Stimulated activated CD4-positive, alpha-beta T cell treated with anti-CD3 and anti-CD28 coated beads, TNF-alpha, amount 100 ng/mL, for 48 hours (primary cell): ENCODE data around the gene NCAPH2.
"Not testable (repeated sequence)": the region's sequence is repeated elsewhere in the genome, so short reads cannot be mapped to it uniquely, and the experiment has no call there.

Experiments
- DNase-seq, 3 donors: peaks; one replicate each; pipeline ENCODE4 v3.0.0-alpha.2; 2020; ENCODE audit warnings: low read depth in 3 of 3

Gene NCAPH2

DNA sequence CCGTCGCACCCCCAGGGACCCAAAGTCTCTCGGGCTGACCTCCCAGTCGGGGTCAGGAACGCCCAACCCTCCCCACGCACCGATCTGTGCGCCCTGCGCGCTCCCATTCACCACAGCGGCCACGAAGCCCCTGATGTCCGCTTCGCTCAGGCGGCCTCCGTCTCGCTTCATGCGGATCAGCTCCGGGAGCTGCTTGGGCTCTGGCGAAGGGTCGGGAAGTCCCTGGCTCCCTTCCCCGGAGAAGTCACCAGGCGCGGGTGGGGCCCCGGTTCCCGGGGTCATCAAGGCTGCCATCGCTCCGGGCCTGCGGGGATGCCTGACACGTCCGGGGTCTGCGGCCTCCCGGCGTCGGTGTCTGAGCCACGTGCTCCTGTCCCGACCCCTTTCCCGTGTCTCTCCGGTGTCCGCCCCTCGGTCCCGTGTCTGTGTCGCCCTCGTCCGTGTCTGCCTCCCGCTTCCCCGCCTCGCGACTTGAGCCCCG is 21.4 kb downstream of the NCAPH2 start:
- no peak for DNase-seq

DNA sequence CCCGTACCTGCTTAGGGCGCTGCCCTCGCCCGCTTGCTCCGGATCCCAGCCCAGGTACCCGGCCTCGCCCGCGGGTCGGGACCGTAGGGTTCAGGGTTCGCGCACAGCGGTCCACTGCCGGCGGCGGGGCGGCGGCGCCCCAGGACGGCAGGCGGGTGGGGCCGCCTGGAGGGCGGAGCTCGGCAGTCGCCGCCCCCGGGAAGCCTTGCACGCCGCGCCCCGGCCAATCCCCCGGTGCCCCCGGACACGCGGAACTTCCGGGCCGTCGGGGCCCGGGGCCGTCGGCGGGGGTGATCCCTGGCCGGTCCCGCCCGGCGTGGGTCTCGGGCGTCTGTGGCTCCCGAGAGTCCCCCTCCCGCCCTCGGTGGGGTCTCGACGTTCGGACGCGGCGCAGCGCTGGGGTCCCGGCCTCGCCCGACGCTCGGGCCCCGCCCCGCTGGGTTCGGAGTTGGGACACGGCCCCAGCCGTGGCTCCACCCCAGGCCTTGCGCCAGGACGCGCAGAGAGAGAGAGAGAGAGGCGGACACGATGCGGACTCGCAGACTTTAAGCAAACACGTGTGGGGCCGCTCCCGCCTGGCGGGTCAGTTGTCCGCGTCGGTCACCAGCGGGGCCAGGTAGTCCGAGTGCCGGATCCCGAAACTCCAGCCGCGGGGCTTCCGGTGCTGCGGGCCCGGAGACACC is 22.0 kb downstream of the NCAPH2 start, which contains the start of gene TYMP:
Gene TYMP (minus strand): TSS at position 116 of the 683 bp plus-strand sequence. CDS start 303 bp downstream, outside the sequence.
- peak in 1 of 3 donors; percentile 47 for DNase-seq

DNA sequence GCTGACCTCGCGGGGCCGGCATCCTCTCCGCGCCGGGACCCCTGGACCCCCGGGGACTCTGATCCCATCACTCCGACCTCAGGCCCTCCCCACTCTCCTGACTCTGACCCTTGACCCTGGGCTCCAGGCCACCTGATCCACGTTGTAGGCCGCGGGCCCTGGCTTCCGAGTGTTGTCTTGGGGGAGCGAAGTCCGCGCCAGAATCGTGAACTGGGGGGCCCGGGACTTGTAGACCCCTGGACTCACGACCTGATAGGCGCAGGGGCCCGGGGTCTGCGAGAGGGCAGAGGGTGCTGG is 22.5 kb downstream of the NCAPH2 start:
- no peak for DNase-seq

DNA sequence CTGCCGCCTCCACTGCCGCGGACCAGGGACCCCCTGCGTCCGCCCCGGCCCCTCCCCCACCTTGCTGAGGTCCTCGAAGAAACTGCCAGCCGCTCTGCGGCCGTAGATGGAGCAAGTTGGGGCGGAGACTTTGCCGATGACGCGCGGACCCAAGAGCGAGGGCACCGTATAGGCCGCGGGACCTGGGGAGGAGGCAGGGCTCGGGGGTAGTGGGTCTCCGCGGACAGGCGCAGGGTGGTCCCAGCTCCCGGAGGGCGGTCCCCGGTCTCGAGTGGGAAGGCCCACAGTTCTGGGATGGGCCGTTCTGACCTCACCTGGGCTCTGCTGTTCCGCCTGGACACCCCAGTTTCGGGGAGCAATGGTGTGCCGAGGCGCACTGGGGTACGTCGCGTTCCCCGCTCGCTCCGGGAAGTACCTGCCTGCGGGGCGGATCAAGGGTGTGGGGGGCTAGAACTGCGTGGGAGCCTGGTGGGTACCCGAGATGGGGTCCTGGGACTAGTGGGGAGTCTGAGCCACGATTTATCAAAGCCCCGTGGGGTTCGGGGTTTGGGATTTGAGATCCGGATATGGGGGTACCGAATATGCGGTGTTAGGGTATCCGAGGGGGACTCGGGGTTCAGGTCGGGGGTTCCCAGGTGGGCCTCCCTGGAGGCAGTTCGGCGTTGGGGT is 23.0 kb downstream of the NCAPH2 start:
- peak; percentile 66 to 83 (median 71) for DNase-seq

DNA sequence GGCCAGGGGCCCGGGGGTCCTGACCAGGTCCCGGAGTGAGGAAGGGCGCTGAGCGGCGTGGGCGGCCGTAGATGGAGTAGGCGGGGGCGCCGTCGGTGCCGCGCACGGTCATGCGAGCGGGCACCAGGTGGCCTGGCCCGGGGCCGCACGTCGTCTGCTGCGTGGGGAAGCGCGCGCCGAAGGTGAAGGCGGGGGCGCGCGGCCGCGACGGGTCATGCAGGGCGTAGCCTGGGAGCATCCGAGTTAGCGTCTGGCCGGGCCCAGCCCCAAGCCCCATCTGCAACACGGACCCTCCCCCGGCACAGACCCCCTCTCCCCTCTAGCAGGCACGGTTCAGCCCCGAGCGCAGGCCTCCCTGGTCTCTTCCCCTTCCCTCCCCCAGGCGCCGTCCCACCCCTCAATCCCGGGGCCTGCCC is 23.5 kb downstream of the NCAPH2 start:
- DNase-seq, result peak in 2 of 3 donors; percentile 56 to 67

DNA sequence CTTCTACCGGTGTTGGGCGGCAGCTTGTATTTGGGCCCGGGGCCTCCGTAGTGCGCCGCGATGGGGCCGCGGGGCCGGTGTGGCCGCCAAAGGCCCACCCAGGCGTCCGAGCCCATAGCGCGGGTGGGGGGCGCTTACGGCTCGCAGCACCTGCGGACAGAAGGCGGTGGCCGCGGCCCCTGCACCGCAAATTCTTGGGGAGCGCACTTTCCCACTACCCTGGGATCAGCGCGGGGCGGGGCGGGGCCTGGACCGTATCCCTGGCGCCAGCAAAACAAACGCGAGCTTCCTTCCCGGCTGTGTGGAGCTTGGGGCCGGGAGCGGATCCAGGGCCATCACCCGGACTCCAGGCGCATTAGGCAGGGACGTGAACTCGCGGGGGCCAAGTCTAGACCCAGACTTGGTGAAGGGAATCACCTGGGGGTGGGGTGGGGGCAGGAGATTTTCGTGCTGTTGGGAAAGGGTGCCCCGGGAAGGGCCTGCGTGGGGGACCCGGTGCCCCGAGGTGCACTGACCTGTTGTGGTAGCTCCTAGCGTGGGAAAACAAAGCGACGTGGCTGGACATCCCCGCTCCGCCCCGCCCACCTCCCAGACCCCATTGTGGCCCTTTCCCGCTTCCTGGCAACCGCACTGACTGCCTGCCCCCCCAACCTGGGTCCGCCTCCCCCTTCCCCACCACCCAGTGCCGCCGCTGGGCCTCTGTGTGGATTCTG is 24.1 kb downstream of the NCAPH2 start:
- no peak for DNase-seq

DNA sequence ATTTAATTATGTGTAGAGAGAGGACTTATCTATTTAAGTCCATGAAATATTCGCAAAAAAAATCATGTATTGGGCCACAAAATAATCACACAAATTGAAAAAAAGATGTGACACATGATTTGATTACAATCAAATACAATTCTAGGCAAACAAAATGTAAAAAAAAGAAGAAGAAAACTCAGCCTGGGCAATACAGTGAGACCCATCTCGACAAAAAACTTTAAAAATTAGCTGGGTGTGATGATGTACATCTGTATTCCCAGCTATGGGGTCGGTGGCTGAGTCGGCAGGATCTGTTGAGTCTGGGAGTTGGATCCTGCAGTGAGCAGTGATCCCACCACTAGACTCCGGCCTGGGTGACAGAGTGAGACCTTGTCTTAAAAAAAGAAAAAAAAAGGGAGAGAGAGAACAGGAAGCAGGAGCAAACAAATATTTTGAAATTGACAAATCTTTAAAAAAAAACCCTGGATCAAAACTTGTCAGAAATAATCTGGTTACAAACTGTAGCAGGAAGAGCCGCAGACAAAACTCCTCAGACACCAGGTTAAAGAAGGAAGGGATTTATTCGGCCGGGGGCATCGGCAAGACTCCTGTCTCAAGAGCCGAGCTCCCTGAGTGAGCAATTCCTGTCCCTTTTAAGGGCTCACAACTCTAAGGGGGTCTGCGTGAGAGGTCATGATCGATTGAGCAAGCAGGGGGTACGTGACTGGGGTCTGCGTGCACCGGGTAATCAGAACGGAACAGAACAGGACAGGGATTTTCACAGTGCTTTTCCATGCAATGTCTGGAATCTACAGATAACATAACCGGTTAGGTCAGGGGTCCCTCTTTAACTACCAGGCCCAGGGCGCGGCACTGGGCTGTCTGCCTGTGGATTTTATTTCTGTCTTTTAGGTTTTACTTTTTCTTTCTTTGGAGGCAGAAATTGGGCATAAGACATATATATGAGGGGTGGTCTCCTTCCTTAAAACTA is 25.1 kb downstream of the NCAPH2 start:
- DNase-seq, result no peak

DNA sequence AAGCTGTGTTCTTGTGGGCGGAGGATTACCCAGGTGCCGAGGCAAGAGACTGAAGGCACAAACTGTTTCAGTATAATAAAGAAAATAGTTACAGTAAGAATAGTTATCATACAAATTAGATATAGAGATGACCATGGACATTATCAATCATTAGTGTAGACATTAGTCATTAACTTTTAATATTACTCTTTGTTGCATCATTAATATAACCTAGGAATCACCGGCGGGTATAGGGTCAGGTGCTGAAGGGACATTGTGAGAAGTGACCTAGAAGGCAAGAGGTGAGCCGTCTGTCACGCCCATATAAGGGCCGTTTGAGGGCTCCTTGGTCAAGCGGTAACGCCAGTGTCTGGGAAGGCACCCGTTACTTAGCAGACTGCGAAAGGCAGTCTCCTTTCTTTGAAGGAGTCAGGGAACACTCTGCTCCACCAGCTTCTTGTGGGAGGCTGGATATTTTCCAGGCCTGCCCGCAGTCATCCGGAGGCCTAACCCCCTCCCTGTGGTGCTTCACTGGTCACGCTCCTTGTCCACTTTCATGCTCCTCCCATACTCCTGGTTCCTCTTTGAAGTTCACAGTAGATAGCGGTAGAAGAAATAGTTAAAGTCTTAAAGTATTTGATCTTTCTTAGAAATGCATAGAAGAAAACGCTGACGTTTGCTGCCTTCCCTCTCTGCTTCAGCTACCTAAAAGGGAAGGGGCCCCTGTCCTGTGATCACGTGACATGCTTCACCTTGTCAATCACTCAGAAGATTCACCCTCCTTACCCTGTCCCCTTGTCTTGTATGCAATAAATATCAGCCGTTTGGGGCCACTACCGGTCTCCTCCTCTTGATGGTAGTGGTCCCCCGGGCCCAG is 26.1 kb downstream of the NCAPH2 start:
- DNase-seq, result not testable (repeated sequence)

DNA sequence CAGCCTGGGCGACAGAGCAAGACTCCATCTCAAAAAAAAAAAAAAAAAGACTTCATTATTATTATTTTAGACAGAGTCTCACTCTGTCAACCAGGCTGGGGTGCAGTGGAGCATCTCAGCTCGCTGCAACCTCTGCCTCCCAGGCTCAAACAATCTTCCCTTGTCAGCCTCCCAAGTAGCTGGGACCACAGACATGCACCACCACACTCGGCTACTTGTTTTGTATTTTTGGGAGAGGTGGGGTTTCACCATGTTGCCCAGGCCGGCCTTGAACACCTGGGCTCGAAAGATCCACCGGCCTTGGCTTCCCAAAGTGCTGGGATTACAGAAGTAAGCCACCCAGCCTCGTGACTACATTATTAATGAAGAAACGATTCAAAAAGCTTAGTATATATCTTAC is 27.1 kb downstream of the NCAPH2 start:
- no peak for DNase-seq

DNA sequence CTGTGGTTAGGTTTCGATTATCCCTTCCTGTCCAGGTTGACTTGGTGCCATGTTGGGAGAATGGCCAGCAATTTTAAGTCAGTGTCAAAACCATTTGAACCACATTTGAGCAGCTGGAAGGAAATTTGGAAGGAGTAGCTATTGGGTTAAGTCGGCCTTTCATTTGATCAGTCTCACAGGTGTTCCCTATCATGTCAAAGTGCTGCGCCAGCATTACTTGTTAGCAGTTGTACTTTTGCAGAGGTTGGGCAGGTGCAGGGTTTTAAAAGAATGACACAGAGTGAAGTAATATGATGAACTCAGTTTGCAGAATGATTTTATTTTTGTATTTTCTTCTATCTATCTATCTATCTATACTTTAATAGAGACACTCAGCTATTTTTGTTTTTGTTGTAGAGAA is 28.2 kb downstream of the NCAPH2 start:
- no peak for DNase-seq

DNA sequence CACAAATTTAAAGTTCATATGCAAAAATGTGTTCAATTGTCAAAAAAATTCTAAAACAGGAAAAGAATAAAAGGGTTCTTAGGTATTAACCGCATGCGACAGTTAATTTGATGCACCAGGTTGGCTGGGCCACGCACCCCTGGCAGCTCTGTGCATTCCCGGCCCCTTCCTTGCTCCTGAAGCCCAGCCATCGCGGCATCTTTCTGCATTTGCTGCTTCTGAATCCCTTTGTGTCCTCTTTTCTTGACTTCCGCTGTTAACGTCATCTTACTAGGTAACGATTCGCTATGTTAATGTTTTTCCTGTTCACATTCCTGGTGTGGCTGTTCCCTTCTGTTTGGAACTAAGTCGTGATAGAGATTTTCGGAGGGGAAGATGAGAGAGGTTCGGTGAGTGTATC is 29.7 kb downstream of the NCAPH2 start:
- DNase-seq, result no peak

DNA sequence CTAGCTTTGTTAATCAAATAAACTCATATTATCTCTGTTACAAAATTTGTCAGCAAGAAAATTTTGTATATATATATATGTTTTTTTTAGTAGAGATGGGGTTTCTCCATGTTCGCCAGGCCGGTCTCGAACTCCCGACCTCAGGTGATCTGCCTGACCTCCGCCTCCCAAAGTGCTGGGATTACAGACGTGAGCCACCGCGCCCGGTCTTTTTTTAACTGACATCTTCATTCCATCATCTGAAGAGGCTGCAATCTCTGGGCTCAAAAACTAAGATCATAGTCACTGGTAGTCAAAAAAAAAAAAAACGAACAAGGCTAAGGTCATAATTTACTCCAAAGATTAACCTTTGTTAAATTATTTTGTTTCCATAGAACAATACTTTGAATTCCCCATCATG is 32.4 kb downstream of the NCAPH2 start:
- DNase-seq, result no peak

DNA sequence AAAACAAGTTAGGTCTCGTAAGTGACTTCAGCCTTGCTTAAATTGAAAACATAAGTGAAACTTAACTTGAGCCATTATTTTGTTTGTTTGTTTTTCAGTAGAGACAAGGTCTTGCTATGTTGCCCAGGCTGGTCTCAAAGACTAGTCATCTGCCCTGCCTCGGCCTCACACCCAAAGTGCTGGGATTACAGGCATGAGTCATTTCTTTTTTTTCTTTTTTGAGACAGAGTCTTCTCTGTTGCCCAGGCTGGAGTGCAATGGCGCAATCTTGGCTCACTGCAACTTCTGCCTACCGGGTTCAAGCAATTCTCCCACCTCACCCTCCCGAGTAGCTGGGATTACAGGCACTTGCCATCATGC is 33.6 kb downstream of the NCAPH2 start:
- not testable (repeated sequence) for DNase-seq

DNA sequence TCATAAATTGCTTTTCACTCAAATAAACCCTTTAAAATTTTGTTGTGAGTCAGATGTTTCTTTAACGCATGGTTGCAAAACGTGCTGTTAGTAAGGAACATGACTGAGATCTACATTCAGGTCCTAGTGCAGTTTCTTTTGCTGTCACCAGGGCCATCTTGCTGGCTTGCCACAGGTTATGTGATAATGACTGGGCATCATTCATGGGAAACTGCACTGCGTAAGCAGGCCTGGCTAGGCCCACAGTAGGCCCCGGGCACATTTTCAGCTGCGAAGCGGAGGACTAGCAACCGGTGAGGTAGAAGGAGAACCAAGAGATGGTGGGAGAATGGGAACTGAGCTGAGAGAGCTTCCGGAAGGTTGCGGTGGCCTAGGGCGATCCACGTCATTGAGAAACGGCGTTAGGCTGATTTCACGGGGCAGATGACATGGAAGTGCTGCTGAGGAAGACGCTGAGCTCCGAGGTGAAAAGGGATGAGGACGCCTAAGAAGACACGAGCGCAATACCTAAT is 34.4 kb downstream of the NCAPH2 start:
- DNase-seq, result no peak

DNA sequence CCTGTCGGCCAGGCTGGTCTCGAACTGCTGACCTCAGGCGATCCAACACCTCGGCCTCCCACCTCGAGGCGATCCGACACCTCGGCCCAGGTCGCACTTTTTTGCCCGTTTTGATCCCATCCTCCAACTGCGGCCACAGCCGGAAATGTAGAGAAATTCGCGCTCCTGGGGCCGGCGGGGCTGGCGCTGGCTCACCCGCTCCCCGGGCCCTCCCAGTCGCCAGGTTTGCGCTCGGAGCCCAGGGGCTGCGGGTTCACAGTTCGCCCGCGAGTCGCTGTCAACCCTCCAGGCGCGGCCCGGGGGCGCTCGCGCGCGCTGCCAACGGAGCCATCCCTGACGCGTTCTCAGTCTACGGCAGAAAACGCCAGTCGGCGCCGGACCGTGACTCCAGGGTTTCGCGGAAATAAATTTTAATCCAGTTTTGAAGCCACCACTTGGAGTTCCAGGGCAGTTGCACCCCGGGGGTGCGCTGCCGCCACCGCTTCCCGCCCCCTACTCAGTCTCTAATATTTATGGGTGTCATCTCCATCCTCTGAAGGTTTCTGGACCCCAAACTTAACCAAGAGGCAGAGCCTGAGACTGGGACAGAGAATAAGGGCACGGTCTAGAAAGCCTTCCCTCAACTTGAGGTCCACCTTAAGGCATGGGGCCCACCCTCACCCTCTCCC is 36.2 kb downstream of the NCAPH2 start:
- DNase-seq, result peak in 2 of 3 donors; percentile 71 to 81

DNA sequence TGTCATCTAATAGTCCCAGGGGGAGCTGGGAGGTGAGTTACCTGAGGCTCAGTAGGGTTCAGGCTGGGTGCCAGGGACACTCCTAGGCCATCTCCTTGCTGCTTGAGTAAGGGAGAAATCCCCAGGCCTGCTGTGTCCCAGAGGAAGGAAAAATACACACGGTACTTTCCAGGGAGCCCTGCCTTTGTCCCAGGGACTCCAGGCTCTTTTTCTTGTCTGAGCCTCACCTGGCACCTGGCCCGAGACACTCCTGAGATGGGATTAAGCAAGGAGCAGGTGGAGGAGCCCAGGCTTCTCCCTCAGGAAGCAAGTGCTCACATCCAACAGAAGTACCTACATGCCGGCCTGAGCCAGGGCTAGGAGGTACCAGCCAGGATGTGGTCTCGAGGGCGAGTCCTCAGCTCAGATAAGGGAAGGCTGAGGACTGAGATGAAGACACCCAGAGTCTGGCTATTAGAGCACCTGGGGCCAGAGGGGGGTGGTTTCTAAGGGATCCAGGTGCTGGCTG is 36.8 kb downstream of the NCAPH2 start:
- DNase-seq, result no peak

DNA sequence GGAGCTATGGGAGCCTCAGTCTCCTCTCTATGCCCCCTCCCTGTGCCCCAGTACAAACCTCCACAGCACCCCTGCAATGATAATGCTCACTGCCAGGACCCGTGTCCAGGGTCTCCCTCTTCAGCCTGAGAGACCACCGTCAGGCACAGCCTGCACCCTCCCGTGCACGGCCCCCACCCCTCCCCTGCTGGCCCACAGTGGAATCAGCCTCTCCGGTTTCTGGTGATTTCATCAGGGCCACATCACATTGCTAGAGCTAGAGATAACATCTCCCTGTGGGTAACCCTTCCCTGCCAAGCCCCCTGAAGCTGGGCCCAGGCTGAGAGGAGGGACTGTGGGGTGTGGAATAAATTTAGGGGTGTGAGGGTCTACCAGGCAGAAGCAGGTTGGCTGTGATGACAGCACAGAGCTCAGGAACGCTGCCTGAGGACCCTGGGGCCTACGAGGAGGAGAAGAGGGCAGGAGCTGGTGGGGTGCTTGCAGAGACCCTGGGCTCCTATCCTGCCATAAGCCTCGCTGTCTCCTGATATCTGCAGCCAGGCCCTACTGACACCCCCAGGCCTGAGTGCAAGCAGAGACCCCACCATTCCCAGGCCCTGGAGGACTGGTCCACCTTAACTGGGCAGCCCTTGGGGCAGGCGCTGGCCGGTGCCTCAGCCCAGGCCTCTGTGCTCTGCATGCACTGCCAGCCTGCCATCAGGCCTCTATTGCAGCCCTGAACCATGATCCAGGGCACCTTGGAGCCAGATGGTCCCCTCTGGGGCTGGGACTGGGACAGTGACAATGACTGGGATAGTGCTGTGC is 37.7 kb downstream of the NCAPH2 start, which contains the start of gene KLHDC7B:
Gene KLHDC7B (plus strand): TSS at position 378 of the 804 bp plus-strand sequence. CDS start 345 bp downstream, at position 723.
- no peak for DNase-seq

DNA sequence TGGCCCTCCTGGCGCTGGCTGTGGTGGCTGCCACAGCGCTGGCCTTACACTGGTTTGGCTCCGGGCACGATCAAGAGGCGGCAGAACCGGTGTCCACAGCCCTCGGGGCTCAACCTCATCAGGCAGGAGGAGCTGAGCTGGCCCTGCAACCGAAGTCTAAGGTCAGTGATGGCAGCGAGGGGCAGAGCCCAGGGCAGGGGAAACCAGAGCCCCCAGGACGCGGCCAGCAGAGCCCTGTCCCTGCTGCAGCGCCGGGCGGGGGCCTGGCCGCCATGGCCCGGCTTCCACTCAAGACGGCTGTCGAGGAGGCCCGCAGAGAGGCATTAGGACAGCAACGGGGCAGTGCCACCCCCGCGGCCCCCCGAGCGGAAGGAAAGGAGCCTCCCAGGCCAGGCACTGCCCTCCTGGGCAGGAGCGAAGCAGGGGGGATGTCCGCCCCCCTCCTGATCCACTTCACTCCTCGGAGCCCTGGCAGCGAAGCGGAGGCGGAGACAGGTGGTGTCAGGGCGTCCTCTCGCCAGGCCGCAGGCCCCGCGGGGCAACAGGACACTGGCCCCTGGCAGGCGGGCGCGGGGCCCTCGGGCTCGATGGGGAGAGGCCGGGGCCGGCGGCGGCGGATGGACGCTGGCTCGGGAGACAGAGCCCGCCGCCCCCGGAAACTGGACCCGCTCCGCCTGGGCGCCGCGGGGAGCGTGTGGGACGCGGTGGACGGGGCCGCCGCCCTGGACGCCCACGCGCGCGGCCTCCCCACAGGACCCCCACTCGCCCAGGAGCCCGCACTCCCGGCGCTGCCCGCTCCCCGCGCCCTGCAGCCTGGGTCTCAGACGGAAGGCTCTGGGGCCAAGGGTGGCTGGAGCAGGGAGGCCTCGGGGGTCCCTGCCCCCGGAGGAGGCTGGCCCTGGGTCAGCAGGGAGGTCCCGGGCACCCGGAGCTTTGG is 38.6 kb downstream of the NCAPH2 start:
- no peak for DNase-seq
